VCaP (cell line): ENCODE results near the gene CD1B.
A peak's percentile ranks its signal among the peaks of the same experiment; 100 is the strongest.

ENCODE experiments used
- H3K27ac ChIP-seq: fragments of 450-650 bp; 2 replicates; pipeline ENCODE4 v1.5.1; 2017
- CTCF ChIP-seq: fragments of 450-650 bp; conservative IDR thresholded peaks from 2 replicates; pipeline ENCODE4 v1.5.1; 2017; ENCODE audit warnings: mild to moderate bottlenecking, moderate library complexity

The CD1B gene

GRCh38 chr1:158333405-158334155 is 2.2 kb upstream of the CD1B start:
- no peak overlapping the region for H3K27ac ChIP-seq
- TF ChIP-seq CTCF, result no peak

GRCh38 chr1:158331106-158331425 is 265 bp downstream of the CD1B start:
- H3K27ac ChIP-seq, result no peak overlapping the region

GRCh38 chr1:158330391-158331105 is 783 bp downstream of the CD1B start:
- no peak overlapping the region for H3K27ac ChIP-seq
- no peak for TF ChIP-seq CTCF

More at GRCh38 chr1:158331106-158331425, 265 bp downstream of the CD1B start:
- TF ChIP-seq CTCF, result no peak

GRCh38 chr1:158329733-158330132 is 1.6 kb downstream of the CD1B start:
- peak; percentile 80 for TF ChIP-seq CTCF
- no peak overlapping the region for H3K27ac ChIP-seq

GRCh38 chr1:158329300-158329699 is 2.0 kb downstream of the CD1B start:
- no peak for TF ChIP-seq CTCF
- H3K27ac ChIP-seq, result no peak overlapping the region

- no peak for TF ChIP-seq CTCF
Measured at GRCh38 chr1:158328426-158328825, 2.9 kb downstream of the CD1B start.

GRCh38 chr1:158327481-158327880 is 3.9 kb downstream of the CD1B start:
- no peak for TF ChIP-seq CTCF
- no peak overlapping the region for H3K27ac ChIP-seq

More at GRCh38 chr1:158328426-158328825, 2.9 kb downstream of the CD1B start:
- no peak overlapping the region for H3K27ac ChIP-seq
